ENCODE measurements around the gene LRP1. TPM values are rescaled to one million over a fixed set of nuclear protein-coding genes. Genes with fewer than 3 reads are reported as not detected.

Gene LRP1
- total and polyA plus RNA-seq, 2 of the 13 experiments (the other 11 are each of a cell fraction or from before 2014, with no cell fraction given) = 14.7 to 30.8 TPM

DNA sequence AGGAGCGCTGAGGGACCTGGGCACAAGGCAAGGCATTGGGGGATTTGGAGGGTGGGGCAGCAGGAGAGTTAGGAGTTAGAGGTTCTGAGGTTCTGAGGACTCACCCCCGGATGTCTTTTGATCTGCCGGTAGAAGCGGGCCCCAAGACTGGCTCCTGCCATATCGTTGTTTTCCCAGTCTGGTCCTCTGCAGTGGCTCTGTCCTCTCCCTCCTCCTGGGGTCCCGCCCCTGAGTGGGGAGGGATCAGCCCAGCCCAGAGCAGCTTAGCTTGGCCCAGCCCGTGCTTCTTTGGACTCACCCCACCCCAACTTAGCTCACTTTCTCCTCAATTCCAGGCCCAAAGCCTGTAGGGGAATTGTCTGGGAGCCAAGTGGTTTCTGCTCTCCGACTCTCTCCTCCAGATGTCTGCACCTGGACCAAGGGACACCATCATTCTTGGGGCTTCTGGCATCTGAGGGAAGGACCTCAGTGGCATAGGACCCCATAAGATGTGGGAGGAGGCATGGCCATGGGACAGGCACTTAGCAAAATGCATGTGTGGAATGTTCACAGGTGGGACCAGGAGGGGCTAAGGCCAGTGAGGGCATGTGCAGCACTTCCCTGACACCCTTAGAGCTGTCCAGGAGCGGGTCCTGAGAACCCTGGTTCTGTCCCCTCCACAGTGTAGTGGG lies 108.8 kb downstream of the LRP1 start:
- Histone ChIP-seq H3K4me1 (ENCODE audit: insufficient read depth, low read length) (peaks cover 85% of the 10 kb centered on the region), H3K36me3 (replicated peaks in 1 of 2; ENCODE audit: control insufficient read depth in 1 of 2, insufficient read depth in 2 of 2, low read length in 2 of 2) (peaks cover 17 to 25% of the 10 kb centered on the region in 2 experiments), H2AFZ (ENCODE audit: low read length) (no peak overlapping the region), H3K27me3 (ENCODE audit: control insufficient read depth in 1 of 2, insufficient read depth in 2 of 2, low read length in 2 of 2) (peaks cover 15 to 29% of the 10 kb centered on the region in 2 experiments), H3K9me3 (ENCODE audit: low read length) (no peaks in the 10 kb centered on the region), H3K9ac (ENCODE audit: insufficient read depth, low read depth, low read length) (no peak overlapping the region), H3K27ac (ENCODE audit: extremely low read length, insufficient read depth, low read length) (no peak overlapping the region), H3K79me2 (ENCODE audit: insufficient read depth, low read length) (peaks cover under 1% of the 10 kb centered on the region), H4K20me1 (ENCODE audit: insufficient read depth, low read length) (peaks cover 12% of the 10 kb centered on the region; the same call in 1 of the 2 replicates), H3K4me3 (replicated peaks in 1 of 3; ENCODE audit: insufficient read depth in 1 of 3, low read depth in 2 of 3, low read length in 3 of 3) (peak overlapping the region in 1 of 3 experiments; percentile 83; a peak in 2 of 6 replicates), H3K4me2 (ENCODE audit: low read depth, low read length) (peak overlapping the region; percentile 99; the same call in 1 of the 2 replicates)
- DNase-seq (ENCODE audit: low spot score) = no peak
- WGBS (ENCODE audit: low lambda C conversion rate) = 48% methylated on average over 8 of the region's 9 CpGs
- CTCF ChIA-PET (ENCODE audit: low intra/inter-chr PET ratio, low total read pairs) = interaction anchor here (4.9 to 11.7 kb wide), 2 partner anchors 11 to 23 kb away, joined by 87 to 308 read pairs; partner anchors contain the start of genes NXPH4 and SHMT2
- no peak for TF ChIP-seq ARNT2 (CRISPR knock-in tag; IDR thresholded peaks at IDR 0.05; ENCODE audit: low read depth)
- 0 out of 2 replicates have a peak, but pooled peaks have one; percentile 24 for TF ChIP-seq POLR2AphosphoS5 (IDR thresholded peaks at IDR 0.05; ENCODE audit: low read depth, low read length)
- TF ChIP-seq RBM39 (IDR thresholded peaks at IDR 0.05; ENCODE audit: low read depth, low read length, poor library complexity, severe bottlenecking) = peak; percentile 48
- TF ChIP-seq REXO4 (CRISPR knock-in tag; IDR thresholded peaks at IDR 0.05; ENCODE audit: borderline replicate concordance) = no peak
- peak; percentile 48; the same call in 1 of the 2 replicates for TF ChIP-seq AKAP8 (CRISPR knock-in tag; IDR thresholded peaks at IDR 0.05)
- TF ChIP-seq, protein P1, sequence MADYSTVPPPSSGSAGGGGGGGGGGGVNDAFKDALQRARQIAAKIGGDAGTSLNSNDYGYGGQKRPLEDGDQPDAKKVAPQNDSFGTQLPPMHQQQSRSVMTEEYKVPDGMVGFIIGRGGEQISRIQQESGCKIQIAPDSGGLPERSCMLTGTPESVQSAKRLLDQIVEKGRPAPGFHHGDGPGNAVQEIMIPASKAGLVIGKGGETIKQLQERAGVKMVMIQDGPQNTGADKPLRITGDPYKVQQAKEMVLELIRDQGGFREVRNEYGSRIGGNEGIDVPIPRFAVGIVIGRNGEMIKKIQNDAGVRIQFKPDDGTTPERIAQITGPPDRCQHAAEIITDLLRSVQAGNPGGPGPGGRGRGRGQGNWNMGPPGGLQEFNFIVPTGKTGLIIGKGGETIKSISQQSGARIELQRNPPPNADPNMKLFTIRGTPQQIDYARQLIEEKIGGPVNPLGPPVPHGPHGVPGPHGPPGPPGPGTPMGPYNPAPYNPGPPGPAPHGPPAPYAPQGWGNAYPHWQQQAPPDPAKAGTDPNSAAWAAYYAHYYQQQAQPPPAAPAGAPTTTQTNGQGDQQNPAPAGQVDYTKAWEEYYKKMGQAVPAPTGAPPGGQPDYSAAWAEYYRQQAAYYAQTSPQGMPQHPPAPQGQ (CRISPR knock-in tag; IDR thresholded peaks at IDR 0.05; ENCODE audit: borderline replicate concordance) = no peak
- no peak for TF ChIP-seq HNF4A (CRISPR knock-in tag; IDR thresholded peaks at IDR 0.05)
- TF ChIP-seq POLR2G (IDR thresholded peaks at IDR 0.05; ENCODE audit: low read depth, low read length) = peak; percentile 23
- TF ChIP-seq RFXANK (CRISPR knock-in tag; IDR thresholded peaks at IDR 0.05) = no peak
- POLR2A ChIA-PET = interaction anchor here (1.1 to 8.9 kb wide), 4 partner anchors 7 to 218 kb away, joined by 3 to 116 read pairs (median 4); partner anchors contain the start of genes INHBE and SHMT2
- no peak for FAIRE-seq
- intact Hi-C loops (cut with micrococcal nuclease; ENCODE audit: unreplicated experiment) = no loop called here
- in situ Hi-C loops (cut with HindIII; ENCODE audit: extremely low pct_ligation_motif_present, low pct_unique_long_range_greater_than_20kb) = no loop called here
- BruUV-seq (replicated peaks) = no TSS peak
- peak; percentile 8 for ATAC-seq

All from HepG2 (cell line).